HG02852 (cell line): ENCODE results near the gene DBX2.
"Not testable (repeated sequence)": the region's sequence is repeated elsewhere in the genome, so short reads cannot be mapped to it uniquely, and the experiment has no call there.

Source experiments
- ATAC-seq: cut with Tn5 transposase; IDR thresholded peaks from one replicate; pipeline ENCODE4 v1.9.1; 2021; ENCODE audit warnings: mild to moderate bottlenecking, moderate library complexity; ENCODE audit not compliant: unreplicated experiment

DBX2 gene

DNA sequence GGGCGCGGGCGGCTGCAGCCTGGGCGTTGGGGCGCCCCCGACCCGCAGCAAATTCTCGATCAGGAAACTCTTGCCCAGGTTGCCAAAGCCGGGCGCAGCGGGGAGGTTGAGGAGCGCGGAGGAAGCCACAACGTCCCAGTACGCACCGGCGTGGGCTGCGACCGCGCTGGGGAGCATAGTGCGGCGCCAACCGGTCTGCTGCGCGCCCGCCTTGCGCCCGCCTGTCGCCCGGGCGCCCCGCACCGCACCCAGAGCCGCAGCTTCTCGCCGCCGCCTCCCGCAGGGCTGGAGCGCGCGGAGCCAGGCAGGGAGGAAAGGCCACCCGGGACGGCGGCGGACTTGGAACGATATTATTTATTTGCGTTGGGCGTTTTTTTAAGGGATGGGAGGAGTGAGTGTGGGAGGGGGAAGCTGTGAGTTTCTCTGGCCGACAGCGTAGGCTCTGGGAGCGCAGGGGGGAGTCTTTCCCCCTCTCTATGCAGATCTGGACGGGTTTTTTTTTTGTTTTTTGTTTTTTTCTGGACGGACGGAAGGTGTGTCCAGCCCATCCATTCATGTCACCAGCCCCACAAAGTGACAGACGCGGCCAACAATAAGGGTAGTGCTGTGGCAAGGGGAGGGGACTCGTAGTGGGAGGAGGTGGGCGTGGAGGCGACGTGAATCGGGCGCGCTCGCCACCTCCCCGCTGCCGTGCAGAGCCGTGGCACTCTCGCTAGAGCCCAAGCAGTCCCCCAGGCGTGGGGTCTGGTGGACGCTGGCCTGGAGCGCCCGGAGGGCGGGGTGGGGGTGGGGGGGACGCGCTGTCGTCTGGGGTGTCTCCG lies at the start of gene DBX2:
DBX2 (minus strand) TSS at position 349 of the 821 bp plus-strand sequence; CDS start at position 177, 172 bp downstream.
- no peak for ATAC-seq

DNA sequence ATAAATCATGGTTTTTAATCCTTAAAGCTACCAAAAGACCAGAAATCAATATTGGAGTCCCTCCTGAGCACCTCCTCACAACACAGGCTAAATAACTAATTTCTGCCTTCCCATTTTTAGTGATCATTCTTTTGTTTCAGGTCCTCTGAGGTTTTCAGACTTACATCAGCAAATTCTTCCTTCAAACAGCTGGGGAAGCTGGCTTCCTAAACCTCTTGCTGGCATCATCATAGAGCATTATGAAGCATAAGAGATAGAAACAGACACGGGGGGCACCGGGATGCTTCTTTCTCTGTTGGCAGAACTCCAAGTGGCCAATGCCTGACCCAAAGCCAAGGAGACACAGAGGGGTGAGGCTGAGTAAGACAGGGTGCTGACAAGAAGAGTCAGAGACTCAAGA lies 47.9 kb upstream of the DBX2 start:
- no peak for ATAC-seq

- not testable (repeated sequence) for ATAC-seq
These were observed 44.5 kb upstream of the DBX2 start for GRCh38 chr12:45095417-45095816.

DNA sequence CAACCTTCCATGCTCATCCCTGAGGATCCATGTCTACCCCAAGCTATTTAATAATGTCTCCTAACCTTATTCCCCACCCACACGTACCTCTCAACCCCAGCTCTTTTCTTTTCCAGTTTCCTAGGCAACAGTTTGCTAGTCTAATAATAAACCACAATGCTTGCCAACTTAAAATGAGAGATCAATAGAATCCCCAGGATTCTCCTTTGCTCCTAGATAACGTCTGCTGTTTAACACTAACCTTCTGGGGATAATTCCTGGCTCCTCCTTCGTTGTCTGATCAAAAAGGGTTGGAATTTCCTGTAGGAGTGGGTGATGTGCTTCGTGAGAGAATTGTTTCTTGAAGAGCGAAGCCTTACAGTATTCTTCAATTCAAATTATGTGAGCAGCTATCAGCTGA lies 42.2 kb upstream of the DBX2 start:
- no peak for ATAC-seq

- ATAC-seq = no peak
These were observed 38.6 kb upstream of the DBX2 start for GRCh38 chr12:45089411-45090075.

DNA sequence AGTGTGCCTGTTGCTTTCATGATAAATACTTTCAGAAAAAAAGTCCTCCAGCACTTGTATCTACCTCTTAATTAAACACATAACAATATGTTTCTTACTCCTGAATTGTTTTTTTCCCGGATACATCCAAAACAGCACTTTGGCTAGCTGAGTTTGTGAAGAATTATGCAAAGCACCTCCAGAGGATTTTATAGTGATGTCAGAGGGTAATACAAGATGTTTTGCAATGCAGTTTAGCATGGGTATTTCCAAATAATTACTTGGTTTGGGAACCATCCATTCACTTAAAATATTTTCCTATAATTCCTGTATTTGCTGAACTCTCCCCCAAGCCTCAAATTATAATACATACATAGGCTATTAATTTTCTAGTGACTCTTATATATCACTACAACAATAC lies 37.7 kb upstream of the DBX2 start:
- ATAC-seq = no peak

GRCh38 chr12:45084248-45084647 lies 33.3 kb upstream of the DBX2 start:
- not testable (repeated sequence) for ATAC-seq

- no peak for ATAC-seq
These were observed 26.4 kb upstream of the DBX2 start for GRCh38 chr12:45077251-45077650.

DNA sequence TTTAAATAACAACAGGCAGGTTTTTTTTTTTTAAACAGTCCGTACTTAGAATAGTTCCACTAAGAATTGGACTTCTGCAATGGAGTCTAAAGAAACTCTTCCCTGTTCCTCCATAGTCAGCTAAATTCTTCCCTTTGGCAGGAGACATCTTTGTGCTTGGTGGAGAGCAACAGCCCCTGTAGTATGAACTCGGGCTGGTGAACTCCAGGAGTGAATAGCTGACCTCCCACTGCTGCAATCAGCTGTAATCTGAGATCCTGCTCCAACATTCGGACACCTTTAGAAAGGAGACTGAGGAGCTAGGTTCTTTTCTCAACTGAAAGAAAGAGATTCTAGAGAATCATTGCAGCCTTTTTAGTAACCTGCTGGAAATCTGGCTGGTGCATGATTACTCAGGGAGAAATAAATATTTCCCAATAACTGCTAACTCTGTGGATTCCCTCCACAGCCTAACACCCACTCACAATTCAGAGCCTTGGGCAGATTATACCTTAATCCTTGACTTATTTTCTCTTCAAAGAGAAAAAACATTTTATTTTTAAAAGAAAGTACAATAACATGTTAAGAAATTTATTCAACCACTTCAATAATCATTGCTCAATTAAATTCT lies 25.6 kb upstream of the DBX2 start:
- ATAC-seq = no peak

DNA sequence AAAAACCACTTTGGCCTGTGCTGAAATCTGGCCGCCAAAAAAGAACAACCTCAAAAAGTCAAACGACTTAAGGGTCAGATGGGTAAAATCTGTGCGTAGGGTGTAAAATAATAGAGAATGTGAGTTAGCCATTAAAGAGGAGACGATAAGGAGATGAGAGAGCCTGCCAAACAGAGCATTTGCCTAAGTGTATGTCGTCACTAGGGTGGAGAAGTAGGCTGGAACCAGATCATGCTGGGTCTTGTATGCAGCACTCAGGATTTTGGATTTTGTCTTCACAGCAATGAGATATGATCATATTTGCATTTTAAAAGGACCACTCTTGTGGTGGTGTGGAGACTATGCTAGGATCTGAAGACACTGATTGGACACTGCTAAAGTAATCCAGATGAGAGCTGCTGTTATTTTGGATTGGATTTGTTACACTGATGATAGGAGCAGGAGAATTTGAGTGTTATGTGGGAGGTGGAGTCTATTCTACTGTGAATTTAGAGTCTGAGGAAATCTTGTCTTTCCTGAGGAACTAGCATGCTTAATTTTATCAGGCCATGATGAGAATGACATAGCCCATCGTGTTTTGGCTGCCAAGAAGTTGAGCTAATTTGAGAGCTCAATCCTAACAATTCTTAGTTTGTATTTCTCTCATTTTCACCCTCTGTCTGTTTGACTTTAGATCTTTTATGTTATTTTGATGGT lies 24.8 kb upstream of the DBX2 start:
- ATAC-seq = no peak

DNA sequence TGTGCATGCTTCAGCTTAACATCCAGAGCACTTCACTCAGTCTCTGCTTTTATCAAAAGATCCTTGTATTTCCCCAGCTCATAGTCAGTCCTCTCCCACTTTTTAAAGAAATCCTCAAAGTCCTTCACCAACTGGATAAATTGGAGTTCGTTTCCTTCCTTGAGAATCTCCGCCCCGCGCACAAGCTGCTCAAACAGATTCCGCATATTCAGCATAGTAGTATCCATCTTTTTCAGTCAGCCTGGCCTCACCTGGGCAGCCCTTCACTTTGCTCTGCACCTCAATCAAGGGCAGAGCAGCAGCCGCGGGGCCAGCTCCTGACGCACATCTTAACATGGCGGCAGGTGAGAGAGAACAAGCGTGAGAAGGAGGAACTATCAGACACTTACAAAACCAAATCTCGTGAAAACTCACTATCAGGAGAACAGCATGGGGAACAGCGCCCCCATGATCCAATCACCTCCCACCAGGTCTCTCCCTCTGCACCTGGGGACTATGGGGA lies 14.3 kb upstream of the DBX2 start:
- no peak for ATAC-seq

DNA sequence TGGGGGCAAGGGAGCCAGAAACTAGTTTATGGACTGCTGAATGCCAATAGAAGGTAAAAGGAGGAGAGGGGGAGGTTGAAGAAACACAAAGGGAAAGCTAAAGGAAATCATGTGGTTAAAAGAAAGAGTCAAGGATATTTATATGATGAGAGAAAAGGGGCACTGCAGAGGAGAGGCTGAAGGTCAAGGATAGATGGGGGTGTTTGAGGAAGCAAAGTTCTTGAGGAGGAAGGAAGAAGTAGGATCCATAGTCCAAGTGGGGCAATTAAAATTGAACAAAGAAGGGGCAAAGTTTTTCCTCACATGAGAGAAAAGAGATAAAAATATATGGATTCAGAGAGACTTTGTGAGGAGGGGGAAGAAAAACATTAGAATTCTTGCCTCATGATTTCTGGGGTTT lies 10.1 kb upstream of the DBX2 start:
- ATAC-seq = no peak

DNA sequence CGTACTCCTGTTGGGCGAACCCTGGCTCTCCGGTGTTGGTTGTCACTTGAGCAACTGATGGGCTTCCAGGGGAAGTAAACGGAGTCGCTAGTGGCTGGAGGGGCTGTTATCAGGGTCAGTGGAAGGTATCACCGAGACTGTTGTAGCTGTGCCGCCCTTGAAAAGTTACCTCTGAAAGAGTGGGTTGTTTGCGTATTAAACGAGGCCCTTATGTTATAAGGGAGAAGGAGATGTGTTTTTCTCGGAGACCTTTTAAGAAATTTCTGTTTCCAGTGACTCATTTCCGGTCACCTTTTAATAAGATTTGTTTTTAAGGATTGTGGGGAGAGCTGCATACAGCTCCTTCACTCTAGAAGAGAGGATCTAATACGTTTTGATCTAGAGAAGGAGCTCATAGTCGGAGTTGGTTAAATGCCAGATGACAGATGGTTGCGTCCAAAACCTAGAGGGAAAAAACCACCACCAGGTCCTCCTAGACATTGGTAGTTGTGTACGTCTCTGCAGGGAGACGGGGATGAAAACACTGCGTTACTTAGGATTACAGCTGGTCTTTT lies 750 bp upstream of the DBX2 start:
- ATAC-seq = no peak

- no peak for ATAC-seq
These were observed 768 bp downstream of the DBX2 start for GRCh38 chr12:45049912-45050750.

DNA sequence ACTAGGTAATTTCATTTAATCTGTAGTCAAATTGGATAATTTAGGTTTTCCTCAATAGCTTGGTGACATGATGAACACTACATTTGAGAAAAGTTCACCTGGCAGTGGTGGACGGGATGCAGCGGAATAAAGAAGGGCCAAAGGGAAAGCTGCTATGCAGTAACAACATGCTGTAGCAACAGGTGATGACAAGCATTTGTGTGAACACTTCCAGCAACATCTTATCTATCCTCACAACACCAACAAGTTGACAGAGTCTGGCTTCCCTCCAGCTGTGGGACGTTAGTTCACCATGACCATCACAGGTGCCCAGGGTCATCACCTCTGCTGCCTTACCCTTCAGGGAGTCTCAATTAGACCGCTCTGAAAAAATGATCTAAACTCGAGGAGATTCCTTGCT lies 8.3 kb downstream of the DBX2 start:
- ATAC-seq = no peak

DNA sequence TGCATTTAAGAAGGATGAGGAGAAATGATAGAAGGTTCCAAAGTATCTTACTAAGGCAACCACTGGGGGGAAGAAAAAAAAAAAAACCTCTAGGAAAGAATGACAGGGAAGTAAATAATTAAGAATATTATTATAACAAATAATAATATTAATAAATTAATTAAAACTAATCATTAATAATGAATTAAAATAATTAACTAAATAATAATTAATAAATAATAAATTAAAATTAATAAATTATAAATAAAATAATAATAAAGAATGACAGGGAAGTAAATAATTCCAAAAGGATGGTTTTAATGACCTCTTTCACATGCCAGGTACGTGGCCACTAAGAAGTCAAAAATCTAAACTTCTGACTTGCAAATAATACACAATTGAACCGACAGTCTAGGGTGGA lies 9.9 kb downstream of the DBX2 start:
- no peak for ATAC-seq

- no peak for ATAC-seq
These were observed 11.1 kb downstream of the DBX2 start for GRCh38 chr12:45039757-45040156.

DNA sequence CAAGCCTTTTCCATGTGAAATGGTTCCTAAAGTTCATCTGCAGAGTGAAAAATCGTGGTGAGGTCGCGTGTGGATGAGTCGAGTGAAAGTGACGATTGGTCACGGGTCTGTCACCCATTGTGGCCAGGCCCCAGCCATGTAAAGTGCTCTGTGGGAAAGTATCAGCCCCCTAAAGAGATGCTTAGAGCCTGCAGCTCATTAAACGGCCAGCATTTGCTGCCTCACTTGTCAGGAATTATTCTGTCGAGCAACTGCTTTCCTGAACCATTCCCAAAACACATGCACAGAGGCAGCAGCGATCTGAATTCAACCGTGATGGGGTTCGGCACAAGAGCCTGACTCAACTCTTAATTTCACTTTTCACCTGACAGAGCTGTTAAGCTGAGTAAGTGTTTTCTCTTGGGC lies 16.0 kb downstream of the DBX2 start:
- no peak for ATAC-seq

DNA sequence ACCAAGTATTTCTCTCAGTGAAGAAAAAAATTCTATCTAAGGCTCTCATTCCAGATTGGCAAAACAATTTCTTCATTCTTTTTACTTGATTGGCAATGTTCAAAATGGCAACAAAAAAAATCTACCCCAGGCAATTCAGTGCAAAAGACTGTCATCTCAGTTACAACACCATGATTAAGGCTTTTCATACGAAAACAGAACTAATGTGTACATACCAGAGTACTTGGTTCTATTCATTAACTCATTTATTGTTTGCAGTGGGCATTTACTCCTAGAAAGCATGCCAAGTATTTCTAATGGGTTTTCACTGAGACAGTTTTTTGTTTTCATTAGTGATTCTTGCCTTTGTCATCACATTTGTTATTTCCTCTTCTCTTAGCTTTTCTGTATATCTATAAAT lies 33.0 kb downstream of the DBX2 start:
- ATAC-seq = no peak

DNA sequence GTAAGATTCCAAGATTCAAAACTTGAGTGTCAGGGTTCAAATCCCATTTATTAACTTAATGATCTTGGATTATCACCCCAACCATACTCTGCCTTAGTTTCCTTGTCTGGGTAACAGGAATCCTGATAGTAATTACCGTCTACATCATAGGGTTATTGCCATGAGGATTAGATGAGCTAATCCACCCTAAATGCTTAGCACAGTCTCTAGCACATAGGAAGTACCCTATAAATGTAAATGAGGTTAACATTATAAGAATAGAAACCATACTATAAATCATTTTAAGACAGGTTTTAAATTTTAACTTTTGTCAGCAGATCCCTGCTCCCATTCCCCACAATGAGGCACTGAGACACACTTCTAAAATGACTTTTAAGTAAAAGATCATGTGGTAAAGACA lies 36.5 kb downstream of the DBX2 start:
- ATAC-seq = no peak
